ENCODE measurements around the gene WFDC5.

GRCh38 chr20:45124365-45124764, 9.4 kb upstream of the WFDC5 start, which contains the start of gene WFDC12:
- TF ChIP-seq CTCF (IDR thresholded peaks at IDR 0.05) (no peak), POLR2A (IDR thresholded peaks at IDR 0.05) (no peak)

Data from adrenal gland (tissue), 5 donors.